Ascending aorta (tissue), 2 donors: ENCODE data around the gene MUTYH. TPM values are rescaled to one million over a fixed set of nuclear protein-coding genes. Genes with fewer than 3 reads are reported as not detected.

Experiments
- DNase-seq, 2 donors: peaks; one replicate each; pipeline ENCODE4 v3.0.0-alpha.2; 2019; ENCODE audit warnings: low spot score in 2 of 2
- H3K27ac ChIP-seq, 2 donors: fragments of 200-600 bp; sonication (generic); one replicate each; pipeline ENCODE4 v1.5.1; 2016 to 2017; ENCODE audit warnings: mild to moderate bottlenecking in 1 of 2
- H3K27me3 ChIP-seq: fragments of 200-600 bp; sonication (generic); one replicate; pipeline ENCODE4 v1.5.1; 2017
- H3K36me3 ChIP-seq, 2 donors: fragments of 200-600 bp; sonication (generic); one replicate each; pipeline ENCODE4 v1.5.1; 2016
- H3K4me1 ChIP-seq, 2 donors: fragments of 200-600 bp; sonication (generic); one replicate each; pipeline ENCODE4 v1.5.1; 2016 to 2017; ENCODE audit warnings: mild to moderate bottlenecking in 1 of 2
- H3K4me3 ChIP-seq, 2 donors: fragments of 200-600 bp; sonication (generic); one replicate each; pipeline ENCODE4 v1.5.1; 2016 to 2017; ENCODE audit warnings: mild to moderate bottlenecking in 1 of 2
- H3K9me3 ChIP-seq, 2 donors: fragments of 200-600 bp; sonication (generic); one replicate each; pipeline ENCODE4 v1.5.1; 2016
- CTCF ChIP-seq, 3 experiments: fragments of 200-600 bp in 2 of 3; fragments of 450-650 bp in 1 of 3; sonication (generic) in 2 of 3; IDR thresholded peaks; one replicate each; pipeline ENCODE4 v1.5.1; 2016 to 2019; ENCODE audit warnings: antibody characterized with exemption in 3 of 3, mild to moderate bottlenecking in 1 of 3, moderate library complexity in 1 of 3
- intact Hi-C: fragments of 100-400 bp; cut with DNase I; formaldehyde crosslinking; loops from one replicate; pipeline ENCODE4 v1.15.1; 2023
- total RNA-seq: library from RNA; depleted of rRNA; stranded (reverse); fragments of >200 nt; gene quantifications from one replicate; pipeline ENCODE4 v1.1.0, GENCODE V29; 2016

The MUTYH gene
- total RNA-seq, 1 donor from 2014 or later = 1.8 TPM

DNA sequence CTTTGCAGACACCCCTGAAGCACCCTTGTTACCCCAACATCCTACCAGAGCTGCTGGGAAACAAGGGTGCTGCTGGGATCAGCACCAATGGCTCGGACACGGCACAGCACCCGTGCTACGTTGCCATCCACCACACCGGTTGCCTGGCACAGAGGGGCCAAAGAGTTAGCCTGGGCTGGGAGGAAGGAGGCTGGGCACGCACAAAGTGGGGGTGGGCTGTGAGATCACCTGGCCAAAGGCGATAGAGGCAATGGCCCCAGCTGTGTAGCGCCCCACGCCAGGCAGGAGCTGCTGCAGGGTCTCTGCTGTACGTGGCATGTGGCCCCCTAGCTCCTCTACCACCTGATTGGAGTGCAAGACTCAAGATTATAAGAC lies 7.9 kb downstream of the MUTYH start:
- no peaks in the 10 kb centered on the region for H3K27me3 ChIP-seq
- no peak overlapping the region for H3K4me3 ChIP-seq
- peaks cover 34 to 58% of the 10 kb centered on the region in 2 donors for H3K36me3 ChIP-seq
- intact Hi-C loops = no loop called here
- TF ChIP-seq CTCF (IDR thresholded peaks at IDR 0.05) = no peak
- H3K9me3 ChIP-seq = no peaks in the 10 kb centered on the region
- no peak overlapping the region for H3K27ac ChIP-seq
- DNase-seq = no peak
- peaks cover 2 to 3% of the 10 kb centered on the region in 2 donors for H3K4me1 ChIP-seq

DNA sequence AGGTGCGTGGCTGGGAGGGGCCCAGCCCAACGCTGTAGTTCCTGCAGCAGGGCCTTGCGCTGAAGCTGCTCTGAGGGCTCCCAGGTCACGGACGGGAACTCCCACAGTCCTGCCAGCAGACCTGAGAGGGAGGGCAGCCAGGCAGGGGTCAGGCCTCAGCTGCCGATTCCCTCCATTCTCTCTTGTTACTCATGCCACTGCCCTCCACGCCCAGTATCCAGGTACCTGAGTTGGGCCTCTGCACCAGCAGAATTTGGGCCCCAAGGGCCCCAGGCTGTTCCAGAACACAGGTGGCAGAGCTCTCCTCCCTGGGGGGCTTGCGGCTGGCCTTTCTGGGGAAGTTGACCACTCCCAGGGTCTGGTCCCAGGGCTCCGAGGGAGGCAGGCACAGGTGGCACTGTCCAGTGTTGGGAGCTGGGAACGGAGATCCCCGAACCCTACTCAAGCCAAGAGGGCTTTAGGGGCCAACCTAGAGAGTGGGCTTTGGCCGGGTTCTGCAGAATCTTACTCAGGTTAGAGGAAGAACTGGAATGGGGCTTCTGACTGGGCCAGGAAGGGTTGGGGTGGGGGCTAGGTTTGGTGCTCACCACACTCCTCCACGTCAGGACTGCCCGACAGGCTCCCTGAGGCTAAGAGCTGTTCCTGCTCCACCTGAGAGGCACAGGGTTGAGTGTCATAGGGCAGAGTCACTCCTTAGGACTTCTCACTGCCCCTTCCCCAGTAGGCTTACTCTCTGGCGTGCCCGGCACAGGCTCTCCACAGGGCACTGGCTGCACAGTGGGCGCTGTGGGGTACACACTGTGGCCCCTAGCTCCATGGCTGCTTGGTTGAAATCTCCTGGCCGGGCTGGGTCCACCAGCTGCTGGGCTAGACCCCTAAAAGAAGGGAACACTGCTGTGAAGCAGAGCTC lies 8.5 kb downstream of the MUTYH start:
- Histone ChIP-seq H3K4me3 (no peak overlapping the region), H3K4me1 (peaks cover 5 to 8% of the 10 kb centered on the region in 2 donors), H3K36me3 (peaks cover 34 to 58% of the 10 kb centered on the region in 2 donors), H3K27ac (no peak overlapping the region), H3K9me3 (no peaks in the 10 kb centered on the region), H3K27me3 (no peaks in the 10 kb centered on the region)
- TF ChIP-seq CTCF (IDR thresholded peaks at IDR 0.05) = no peak
- intact Hi-C loops = no loop called here
- DNase-seq = no peak

GRCh38 chr1:45329445-45329844 lies 10.8 kb downstream of the MUTYH start:
- no peaks in the 10 kb centered on the region for H3K9me3 ChIP-seq
- no peak for DNase-seq
- TF ChIP-seq CTCF (IDR thresholded peaks at IDR 0.05) = no peak
- H3K36me3 ChIP-seq = peaks cover 34 to 53% of the 10 kb centered on the region in 2 donors
- H3K4me3 ChIP-seq = no peak overlapping the region
- H3K4me1 ChIP-seq = peaks cover 5 to 8% of the 10 kb centered on the region in 2 donors
- intact Hi-C loops = no loop called here
- no peaks in the 10 kb centered on the region for H3K27me3 ChIP-seq
- H3K27ac ChIP-seq = no peak overlapping the region

DNA sequence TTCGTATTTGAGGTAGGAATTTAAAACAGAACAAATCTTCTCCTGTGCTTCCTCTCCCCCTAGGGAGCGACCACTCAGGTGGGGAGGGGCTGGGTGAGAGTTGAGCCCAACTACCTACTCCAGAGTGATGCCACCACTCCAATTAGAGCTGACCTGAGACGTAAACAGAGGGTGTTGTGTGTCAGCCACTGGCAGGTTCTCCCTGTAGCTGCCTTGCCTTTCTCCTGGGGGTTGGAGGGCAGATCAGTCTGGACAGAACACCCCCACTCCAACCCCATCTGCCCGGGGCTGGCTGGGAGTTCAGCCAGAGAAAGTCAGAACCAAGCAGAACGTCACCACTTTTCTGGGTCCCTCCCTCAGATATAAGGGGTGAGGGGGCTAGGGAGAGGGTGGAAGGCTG lies 11.6 kb downstream of the MUTYH start:
- Histone ChIP-seq H3K27me3 (no peaks in the 10 kb centered on the region), H3K4me1 (peaks cover 5 to 8% of the 10 kb centered on the region in 2 donors), H3K4me3 (no peak overlapping the region), H3K36me3 (peaks cover 31 to 45% of the 10 kb centered on the region in 2 donors), H3K9me3 (no peaks in the 10 kb centered on the region), H3K27ac (no peak overlapping the region)
- no peak for TF ChIP-seq CTCF (IDR thresholded peaks at IDR 0.05)
- DNase-seq = no peak
- intact Hi-C loops = no loop called here

GRCh38 chr1:45327644-45328515 lies 12.4 kb downstream of the MUTYH start:
- no peak overlapping the region for H3K27ac ChIP-seq
- TF ChIP-seq CTCF (IDR thresholded peaks at IDR 0.05) = no peak
- DNase-seq = peak in 1 of 2 donors; percentile 62
- H3K9me3 ChIP-seq = no peaks in the 10 kb centered on the region
- H3K27me3 ChIP-seq = no peaks in the 10 kb centered on the region
- intact Hi-C loops = no loop called here
- H3K36me3 ChIP-seq = peaks cover 23 to 37% of the 10 kb centered on the region in 2 donors
- H3K4me3 ChIP-seq = peak overlapping the region; percentile 56 to 59
- peaks cover 5 to 8% of the 10 kb centered on the region in 2 donors for H3K4me1 ChIP-seq
